Heart right ventricle (tissue), 16 donors: ENCODE data around the gene CCNF. TPM values are rescaled to one million over a fixed set of nuclear protein-coding genes. Genes with fewer than 3 reads are reported as not detected.
"Not testable (repeated sequence)": the region's sequence is repeated elsewhere in the genome, so short reads cannot be mapped to it uniquely, and the experiment has no call there.

ENCODE experiments used
- ATAC-seq, 8 donors: fragments of 200-7000 bp; cut with Tn5 transposase; one replicate each; pipeline ENCODE4 v1.9.1; 2020; ENCODE audit warnings: mild to moderate bottlenecking in 8 of 8, moderate library complexity in 8 of 8, moderate number of reproducible peaks in 1 of 8
- DNase-seq, 2 donors: peaks; one replicate each; pipeline ENCODE4 v3.0.0-alpha.2; 2020
- H3K27ac ChIP-seq, 10 donors: fragments of 200-600 bp; sonication (generic) in 2 of 10; one replicate each; pipeline versions ENCODE4 v1.5.0 to v1.8.0; 2020 to 2022; ENCODE audit warnings: mild to moderate bottlenecking in 3 of 10
- H3K27me3 ChIP-seq, 7 donors: fragments of 200-600 bp; one replicate each; pipeline ENCODE4 v1.8.0; 2021 to 2022; ENCODE audit warnings: mild to moderate bottlenecking in 2 of 7
- H3K36me3 ChIP-seq, 9 donors: fragments of 200-600 bp; sonication (generic) in 1 of 9; one replicate each; pipeline versions ENCODE4 v1.5.0 to v1.8.0; 2020 to 2022; ENCODE audit warnings: mild to moderate bottlenecking in 2 of 9
- H3K4me1 ChIP-seq, 9 donors: fragments of 200-600 bp; sonication (generic) in 1 of 9; one replicate each; pipeline versions ENCODE4 v1.5.0 to v1.8.0; 2020 to 2022; ENCODE audit warnings: mild to moderate bottlenecking in 4 of 9
- H3K4me3 ChIP-seq, 10 donors: fragments of 200-600 bp; sonication (generic) in 2 of 10; one replicate each; pipeline versions ENCODE4 v1.5.0 to v1.8.0; 2020 to 2022; ENCODE audit warnings: mild to moderate bottlenecking in 7 of 10, moderate library complexity in 2 of 10
- H3K9me3 ChIP-seq, 11 donors: fragments of 200-600 bp in 10 of 11; sonication (generic) in 2 of 11; one replicate each; pipeline versions ENCODE4 v1.5.0 to v1.8.0; 2013 to 2022; ENCODE audit warnings: mild to moderate bottlenecking in 2 of 11, control low read depth in 1 of 11, moderate library complexity in 1 of 11
- CTCF ChIP-seq, 9 donors: fragments of 200-600 bp; sonication (generic) in 2 of 9; IDR thresholded peaks; one replicate each; pipeline versions ENCODE4 v1.5.0 to v1.8.0; 2021 to 2022; ENCODE audit warnings: antibody characterized with exemption in 9 of 9, mild to moderate bottlenecking in 5 of 9, moderate library complexity in 1 of 9
- WGBS, 2 donors: extraction: QIAGEN DNeasy Blood & Tissue Kit; methylation state at CpG; one replicate each; pipeline ENCODE4 v1.1.7; 2013; ENCODE audit warnings: inconsistent platforms in 1 of 2; 5-methylcytosine and 5-hydroxymethylcytosine counted together
- intact Hi-C, 10 donors: fragments of 100-400 bp; cut with DNase I; formaldehyde crosslinking; loops; one replicate each; pipeline versions ENCODE4 v1.11.1 to v1.14.2; 2022
- polyA plus RNA-seq, 2 donors: library from polyadenylated mRNA; stranded (reverse); fragments of 200-250 nt; gene quantifications; one replicate each; pipeline ENCODE4 v1.2.3, GENCODE V29; 2013
- total RNA-seq, 10 donors: library from RNA; stranded (reverse); fragmentation: NEBNext Ultra II Directional in 3 of 10; extraction: Animal tissue kit (Norgen Biotek cat#: 25700) in 3 of 10; gene quantifications; one replicate each; pipeline versions ENCODE4 v1.2.1 to v1.2.4, GENCODE V29; 2021 to 2023
- donor health status: Arrhythmogenic right ventricular cardiomyopathy.
- donor health status: ischemic (EF 13 %, LVEDD 7.1; RV severe dilation, severe dysfunction).
- donor health status: healthy with polysubstance abuse.
- donor health status: DM: no; HTN: yes; CAD: no.
- donor health status: DM: no; HTN: no; CAD: no.
- donor health status: ischemic (EF 25% LVEDD 6.9; RV normal size, moderate dysfunction).
- donor health status: ischemic (EF 25% LVEDD 5.7; RV mildly dilated, moderate dysfunction).
- donor health status: healthy.
- donor health status: DM: yes; HTN: yes; CAD: no.
- donor health status: Ischemic cardiomyopathy.
- donor health status: ischemic (EF 35%, LVEDD 5.7; RV mildly dilated, moderate dysfunction).
- donor health status: nonischemic (EF 11% LVEDD 7.7; RV severe dilation, severe dysfunction).
- donor health status: DM: yes; HTN: yes; CAD: no.
- donor health status: PGD.
- donor health status: ischemic (EF 29% LVEDD 5.4; RV normal size, mild dysfunction).
- donor health status: nonischemic (EF 23%, LVEDD 6.1; RV moderate dilation, normal function).

Gene CCNF
- total and polyA plus RNA-seq, 12 donors = 0.51 to 3.4 (median 0.99) TPM

- WGBS, 2 donors = 83 to 87% methylated on average over 8 of the region's 8 CpGs
- Histone ChIP-seq H3K27me3 (peaks cover 0 to 4% (median 3%) of the 10 kb centered on the region in 7 donors), H3K4me1 (peaks cover 11 to 34% (median 30%) of the 10 kb centered on the region in 9 donors), H3K27ac (no peak overlapping the region), H3K4me3 (no peak overlapping the region), H3K9me3 (no peaks in the 10 kb centered on the region), H3K36me3 (peaks cover 0 to 4% (median 0%) of the 10 kb centered on the region in 9 donors)
- intact Hi-C loops = no loop called here
- ATAC-seq = no peak
- TF ChIP-seq CTCF (IDR thresholded peaks at IDR 0.05) = no peak
- DNase-seq = no peak
Observed at GRCh38 chr16:2478279-2478678, 49.0 kb downstream of the CCNF start.

GRCh38 chr16:2479996-2480395, 50.7 kb downstream of the CCNF start:
- ATAC-seq, H3K9me3 ChIP-seq, DNase-seq, H3K36me3 ChIP-seq, H3K27me3 ChIP-seq, H3K4me3 ChIP-seq, H3K27ac ChIP-seq: not testable (repeated sequence)
- H3K4me1 ChIP-seq = peaks cover 8 to 31% (median 18%) of the 10 kb centered on the region in 9 donors
- WGBS, 2 donors = 96 to 97% methylated on average over 10 of the region's 10 CpGs
- intact Hi-C loops = loop anchor here in 1 of 10 donors (10.0 kb wide), 1 partner anchor 45 kb away; no protein-coding TSS in a partner anchor

GRCh38 chr16:2480948-2481347, 51.7 kb downstream of the CCNF start:
- no peak for TF ChIP-seq CTCF (IDR thresholded peaks at IDR 0.05)
- intact Hi-C loops = loop anchor here in 1 of 10 donors (10.0 kb wide), 1 partner anchor 46 kb away; no protein-coding TSS in a partner anchor
- no peaks in the 10 kb centered on the region for H3K27me3 ChIP-seq
- H3K9me3 ChIP-seq = no peaks in the 10 kb centered on the region
- ATAC-seq (no peak), DNase-seq (no peak)
- H3K27ac ChIP-seq = no peak overlapping the region
- H3K36me3 ChIP-seq = peaks cover 0 to 4% (median 0%) of the 10 kb centered on the region in 9 donors
- H3K4me1 ChIP-seq = peaks cover 2 to 31% (median 18%) of the 10 kb centered on the region in 9 donors
- H3K4me3 ChIP-seq = no peak overlapping the region
- 89 to 92% methylated on average over 12 of the region's 12 CpGs for WGBS, 2 donors

GRCh38 chr16:2481676-2482075, 52.4 kb downstream of the CCNF start:
- intact Hi-C loops = loop anchor here in 1 of 10 donors (10.0 kb wide), 1 partner anchor 47 kb away; no protein-coding TSS in a partner anchor

More at GRCh38 chr16:2481676-2482075, 52.4 kb downstream of the CCNF start:
- peaks cover 4 to 34% (median 23%) of the 10 kb centered on the region in 9 donors for H3K4me1 ChIP-seq
- no peak overlapping the region for H3K27ac ChIP-seq
- ATAC-seq (no peak), DNase-seq (no peak)
- no peak for TF ChIP-seq CTCF (IDR thresholded peaks at IDR 0.05)
- peaks cover 0 to 4% (median 0%) of the 10 kb centered on the region in 9 donors for H3K36me3 ChIP-seq
- H3K9me3 ChIP-seq = no peaks in the 10 kb centered on the region
- 74 to 81% methylated on average over 7 of the region's 7 CpGs for WGBS, 2 donors
- no peaks in the 10 kb centered on the region for H3K27me3 ChIP-seq
- no peak overlapping the region for H3K4me3 ChIP-seq
